Keratinocyte (primary cell): ENCODE data around the gene GPALPP1. TPM values are rescaled to one million over a fixed set of nuclear protein-coding genes. Genes with fewer than 3 reads are reported as not detected.

Experiments used
- DNase-seq: peaks from one replicate; pipeline ENCODE4 v3.0.0-alpha.2; 2011; ENCODE audit warnings: low read depth, missing footprints, low spot score
- FAIRE-seq: peaks from 2 replicates; lab custom pipeline; 2011; peaks lifted over from hg19 to GRCh38; lab: Jason Lieb, UNC
- H2AFZ ChIP-seq: 2 replicates; pipeline ENCODE4 v1.6.0; 2012; ENCODE audit warnings: low read length, control low read depth, inconsistent platforms; ENCODE audit not compliant: control insufficient read depth
- H3K27ac ChIP-seq: 2 replicates; pipeline ENCODE4 v1.5.1; 2011; ENCODE audit warnings: low read length; ENCODE audit not compliant: control insufficient read depth, insufficient read depth
- H3K27me3 ChIP-seq: 3 replicates; pipeline ENCODE4 v1.6.0; 2011; ENCODE audit warnings: low read length; ENCODE audit not compliant: control insufficient read depth, insufficient read depth; ENCODE audit errors: extremely low read depth
- H3K36me3 ChIP-seq, 2 experiments: 2 replicates in 1 of 2; 3 replicates in 1 of 2; pipeline ENCODE4 v1.5.1; 2011; ENCODE audit warnings: low read length in 2 of 2, mild to moderate bottlenecking in 1 of 2; ENCODE audit not compliant: control insufficient read depth in 2 of 2, insufficient read depth in 2 of 2; ENCODE audit errors: extremely low read depth in 1 of 2
- H3K4me1 ChIP-seq: 3 replicates; pipeline ENCODE4 v1.5.1; 2011; ENCODE audit warnings: low read length; ENCODE audit not compliant: control insufficient read depth, insufficient read depth; ENCODE audit errors: extremely low read depth
- H3K4me2 ChIP-seq: 3 replicates; pipeline ENCODE4 v1.6.0; 2011; ENCODE audit warnings: low read depth, low read length; ENCODE audit not compliant: control insufficient read depth, insufficient read depth; ENCODE audit errors: extremely low read depth
- H3K4me3 ChIP-seq, 3 experiments: fragments of 200-600 bp in 1 of 3; sonication (generic) in 1 of 3; 2 replicates in 2 of 3; 3 replicates in 1 of 3; pipeline ENCODE4 v1.5.1; 2011 to 2016; ENCODE audit warnings: low read length in 3 of 3, mild to moderate bottlenecking in 3 of 3, control low read depth in 2 of 3, inconsistent platforms in 1 of 3, low read depth in 1 of 3, mixed read lengths in 1 of 3, mixed run types in 1 of 3, moderate library complexity in 1 of 3; ENCODE audit not compliant: control insufficient read depth in 2 of 3, insufficient read depth in 2 of 3; ENCODE audit errors: extremely low read depth in 1 of 3
- H3K79me2 ChIP-seq: 2 replicates; pipeline ENCODE4 v1.6.0; 2012; ENCODE audit warnings: low read length; ENCODE audit not compliant: control insufficient read depth, insufficient read depth
- H3K9ac ChIP-seq: 3 replicates; pipeline ENCODE4 v1.6.0; 2011; ENCODE audit warnings: low read length; ENCODE audit not compliant: control insufficient read depth, insufficient read depth; ENCODE audit errors: extremely low read depth
- H3K9me1 ChIP-seq: 3 replicates; pipeline ENCODE4 v1.6.0; 2011; ENCODE audit warnings: low read length; ENCODE audit not compliant: control insufficient read depth, insufficient read depth; ENCODE audit errors: extremely low read depth
- H3K9me3 ChIP-seq: 2 replicates; pipeline ENCODE4 v1.5.1; 2012; ENCODE audit warnings: low read depth, low read length; ENCODE audit not compliant: control insufficient read depth
- H4K20me1 ChIP-seq: 3 replicates; pipeline ENCODE4 v1.6.0; 2011; ENCODE audit warnings: low read length; ENCODE audit not compliant: control insufficient read depth, insufficient read depth; ENCODE audit errors: extremely low read depth
- EZH2 ChIP-seq: IDR thresholded peaks from one replicate; pipeline ENCODE4 v1.6.1; 2012; ENCODE audit warnings: inconsistent platforms, mild to moderate bottlenecking, low read length, moderate library complexity
- dilution Hi-C: fragments of 300-500 bp; cut with MboI; formaldehyde crosslinking; loops from one replicate; pipeline ENCODE4 v1.7.0; 2020; ENCODE audit warnings: low sequenced_read_pairs; ENCODE audit not compliant: extremely low pct_ligation_motif_present
- polyA plus RNA-seq, 5 experiments: library from polyadenylated mRNA; depleted of rRNA in 3 of 5; stranded (reverse) in 3 of 5; stranded (forward) in 1 of 5; unstranded in 1 of 5; fragments of >200 nt; gene quantifications; 1 replicate in 1 of 5; 2 replicates in 3 of 5; 3 replicates in 1 of 5; pipeline versions ENCODE4 v1.2.1 to v1.2.3, GENCODE V29; 2011 to 2012; ENCODE audit warnings: missing spikeins in 2 of 5, low read depth in 1 of 5, low replicate concordance in 1 of 5
- TF ChIP-seq, protein P1 (sequence below), 3 experiments: IDR thresholded peaks in 1 of 3; conservative IDR thresholded peaks in 1 of 3; optimal IDR thresholded peaks in 1 of 3; 2 replicates in 2 of 3; 3 replicates in 1 of 3; pipeline versions ENCODE3 to v1.5.1; 2011; ENCODE audit warnings: low read length in 3 of 3, mild to moderate bottlenecking in 3 of 3, moderate library complexity in 2 of 3, control low read depth in 1 of 3, inconsistent platforms in 1 of 3; ENCODE audit not compliant: insufficient read depth in 2 of 3; ENCODE audit errors: extremely low read depth in 1 of 3

GPALPP1 gene
- polyA plus RNA-seq, 1 donor (not counting 4 experiments of a cell fraction or from before 2014, with no cell fraction given): 17.7 TPM

DNA sequence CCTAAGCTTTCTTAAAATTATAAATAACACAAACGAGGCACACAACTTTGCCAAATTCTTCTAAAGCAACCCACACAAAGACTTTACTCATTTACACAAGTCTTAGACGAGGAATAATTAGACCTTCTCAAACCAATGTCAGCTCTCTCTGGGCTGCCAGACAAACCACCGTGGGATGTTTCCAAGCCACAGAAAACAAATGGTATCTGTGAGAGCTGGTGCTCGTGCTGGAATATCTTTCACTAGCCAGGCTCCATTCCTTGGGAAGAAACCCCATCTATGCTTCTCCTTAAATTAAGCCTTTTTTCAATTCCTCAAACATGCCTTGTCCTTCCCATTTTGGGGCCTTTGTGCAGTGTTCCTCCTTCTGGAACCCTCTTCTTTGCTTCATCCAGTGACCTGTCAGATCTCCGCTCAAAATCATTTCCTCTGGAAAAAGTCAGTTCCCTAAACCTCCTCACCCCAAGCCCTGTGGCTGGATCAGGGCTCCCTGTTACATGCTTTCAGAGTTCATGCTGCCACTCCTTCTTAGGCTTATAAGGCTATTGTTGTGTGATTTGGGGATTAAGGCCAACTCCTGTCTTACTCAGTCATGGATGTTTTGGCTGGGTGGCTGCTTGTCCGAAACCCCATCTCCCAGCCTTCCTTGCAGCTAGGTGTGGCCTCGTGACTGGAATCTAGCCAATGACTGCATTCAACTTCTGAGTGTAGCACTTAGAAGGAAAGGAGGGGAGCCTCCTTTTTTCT, 66.7 kb downstream of the GPALPP1 start:
- TF ChIP-seq, protein P1, sequence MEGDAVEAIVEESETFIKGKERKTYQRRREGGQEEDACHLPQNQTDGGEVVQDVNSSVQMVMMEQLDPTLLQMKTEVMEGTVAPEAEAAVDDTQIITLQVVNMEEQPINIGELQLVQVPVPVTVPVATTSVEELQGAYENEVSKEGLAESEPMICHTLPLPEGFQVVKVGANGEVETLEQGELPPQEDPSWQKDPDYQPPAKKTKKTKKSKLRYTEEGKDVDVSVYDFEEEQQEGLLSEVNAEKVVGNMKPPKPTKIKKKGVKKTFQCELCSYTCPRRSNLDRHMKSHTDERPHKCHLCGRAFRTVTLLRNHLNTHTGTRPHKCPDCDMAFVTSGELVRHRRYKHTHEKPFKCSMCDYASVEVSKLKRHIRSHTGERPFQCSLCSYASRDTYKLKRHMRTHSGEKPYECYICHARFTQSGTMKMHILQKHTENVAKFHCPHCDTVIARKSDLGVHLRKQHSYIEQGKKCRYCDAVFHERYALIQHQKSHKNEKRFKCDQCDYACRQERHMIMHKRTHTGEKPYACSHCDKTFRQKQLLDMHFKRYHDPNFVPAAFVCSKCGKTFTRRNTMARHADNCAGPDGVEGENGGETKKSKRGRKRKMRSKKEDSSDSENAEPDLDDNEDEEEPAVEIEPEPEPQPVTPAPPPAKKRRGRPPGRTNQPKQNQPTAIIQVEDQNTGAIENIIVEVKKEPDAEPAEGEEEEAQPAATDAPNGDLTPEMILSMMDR (optimal IDR thresholded peaks at IDR 0.05 in 1 of 3, IDR thresholded peaks at IDR 0.05 in 1 of 3, conservative IDR thresholded peaks at IDR 0.05 in 1 of 3; ENCODE audit: extremely low read depth in 1 of 3, insufficient read depth in 2 of 3, low read length in 3 of 3): no peak
- no peak for TF ChIP-seq EZH2
- dilution Hi-C loops: no loop called here
- Histone ChIP-seq H3K4me3 (peak overlapping the region in 2 of 3 experiments; percentile 3 to 11), H3K4me1 (peaks cover 22% of the 10 kb centered on the region), H3K9me3 (no peaks in the 10 kb centered on the region), H3K36me3 (no peaks in the 10 kb centered on the region), H2AFZ (peak overlapping the region; percentile 92), H3K27ac (peak overlapping the region; percentile 96), H3K9me1 (no peaks in the 10 kb centered on the region), H3K79me2 (no peaks in the 10 kb centered on the region), H3K4me2 (peak overlapping the region; percentile 67), H4K20me1 (no peaks in the 10 kb centered on the region), H3K27me3 (no peaks in the 10 kb centered on the region), H3K9ac (peak overlapping the region; percentile 68)
- FAIRE-seq (no peak), DNase-seq (peak; percentile 69)

GRCh38 chr13:45060062-45060461, 70.7 kb downstream of the GPALPP1 start:
- no peak overlapping the region for H3K9ac ChIP-seq
- H2AFZ ChIP-seq: no peak overlapping the region
- dilution Hi-C loops: no loop called here
- no peaks in the 10 kb centered on the region for H3K36me3 ChIP-seq
- no peaks in the 10 kb centered on the region for H4K20me1 ChIP-seq
- H3K27ac ChIP-seq: no peak overlapping the region
- H3K9me3 ChIP-seq: no peaks in the 10 kb centered on the region
- no peak for DNase-seq
- no peak overlapping the region for H3K4me3 ChIP-seq
- H3K79me2 ChIP-seq: no peaks in the 10 kb centered on the region
- no peaks in the 10 kb centered on the region for H3K9me1 ChIP-seq
- peaks cover 16% of the 10 kb centered on the region for H3K4me1 ChIP-seq
- FAIRE-seq: no peak
- TF ChIP-seq EZH2: no peak
- TF ChIP-seq, protein P1 (optimal IDR thresholded peaks at IDR 0.05 in 1 of 3, IDR thresholded peaks at IDR 0.05 in 1 of 3, conservative IDR thresholded peaks at IDR 0.05 in 1 of 3; ENCODE audit: extremely low read depth in 1 of 3, insufficient read depth in 2 of 3, low read length in 3 of 3): no peak
- H3K27me3 ChIP-seq: no peaks in the 10 kb centered on the region
- no peak overlapping the region for H3K4me2 ChIP-seq
